Measurements from ENCODE around the gene C4BPB.

DNA sequence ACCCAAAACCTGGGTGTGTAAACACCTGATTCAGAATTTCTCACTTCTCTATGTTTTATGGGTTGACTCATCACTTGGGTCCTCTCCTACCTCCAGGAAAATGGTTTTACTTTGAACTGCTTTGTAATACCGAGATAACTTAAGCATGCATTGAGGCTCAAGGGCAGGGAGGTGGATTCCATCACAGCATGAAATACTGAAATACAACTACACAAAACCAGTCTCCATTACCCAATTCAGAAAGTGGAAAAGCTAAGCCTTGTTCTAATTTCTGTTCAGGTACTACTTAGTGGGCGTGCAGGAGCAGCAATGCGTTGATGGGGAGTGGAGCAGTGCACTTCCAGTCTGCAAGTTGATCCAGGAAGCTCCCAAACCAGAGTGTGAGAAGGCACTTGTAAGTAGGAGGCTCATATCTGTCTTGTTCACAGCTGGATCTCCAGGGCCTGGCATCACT, 9.2 kb downstream of the C4BPB start:
- TF ChIP-seq CTCF (IDR thresholded peaks at IDR 0.05; ENCODE audit: extremely low read depth in 1 of 2, insufficient read depth in 1 of 2, low read depth in 1 of 2, low read length in 2 of 2) (no peak), GATA2 (IDR thresholded peaks at IDR 0.05; ENCODE audit: insufficient read depth, insufficient read length, low read depth, low read length) (no peak), EZH2 (IDR thresholded peaks at IDR 0.05; ENCODE audit: borderline replicate concordance, low read depth, low read length, severe bottlenecking) (no peak), MAX (IDR thresholded peaks at IDR 0.05; ENCODE audit: insufficient read depth, insufficient read length) (no peak), POLR2A (IDR thresholded peaks at IDR 0.05; ENCODE audit: low read depth, low read length) (no peak), POLR2AphosphoS5 (IDR thresholded peaks at IDR 0.05; ENCODE audit: insufficient read depth, low read depth, low read length) (no peak), JUN (IDR thresholded peaks at IDR 0.05; ENCODE audit: borderline replicate concordance, insufficient read depth, insufficient read length, low read depth) (no peak), MYC (IDR thresholded peaks at IDR 0.05; ENCODE audit: low read depth, low read length) (no peak)
